ENCODE data around the gene THAP11.

GRCh38 chr16:67892899-67893742 lies 51.0 kb downstream of the THAP11 start, which contains the start of gene PSKH1:
- no peak for TF ChIP-seq POLR2A (IDR thresholded peaks at IDR 0.05)
- no peak for TF ChIP-seq CTCF (IDR thresholded peaks at IDR 0.05)

Data from stomach (tissue), 4 donors.